ENCODE measurements around the gene TACC3. TPM values are rescaled to one million over a fixed set of nuclear protein-coding genes. Genes with fewer than 3 reads are reported as not detected.

TACC3 gene
- total RNA-seq, 1 donor from 2014 or later: 42.2 TPM

DNA sequence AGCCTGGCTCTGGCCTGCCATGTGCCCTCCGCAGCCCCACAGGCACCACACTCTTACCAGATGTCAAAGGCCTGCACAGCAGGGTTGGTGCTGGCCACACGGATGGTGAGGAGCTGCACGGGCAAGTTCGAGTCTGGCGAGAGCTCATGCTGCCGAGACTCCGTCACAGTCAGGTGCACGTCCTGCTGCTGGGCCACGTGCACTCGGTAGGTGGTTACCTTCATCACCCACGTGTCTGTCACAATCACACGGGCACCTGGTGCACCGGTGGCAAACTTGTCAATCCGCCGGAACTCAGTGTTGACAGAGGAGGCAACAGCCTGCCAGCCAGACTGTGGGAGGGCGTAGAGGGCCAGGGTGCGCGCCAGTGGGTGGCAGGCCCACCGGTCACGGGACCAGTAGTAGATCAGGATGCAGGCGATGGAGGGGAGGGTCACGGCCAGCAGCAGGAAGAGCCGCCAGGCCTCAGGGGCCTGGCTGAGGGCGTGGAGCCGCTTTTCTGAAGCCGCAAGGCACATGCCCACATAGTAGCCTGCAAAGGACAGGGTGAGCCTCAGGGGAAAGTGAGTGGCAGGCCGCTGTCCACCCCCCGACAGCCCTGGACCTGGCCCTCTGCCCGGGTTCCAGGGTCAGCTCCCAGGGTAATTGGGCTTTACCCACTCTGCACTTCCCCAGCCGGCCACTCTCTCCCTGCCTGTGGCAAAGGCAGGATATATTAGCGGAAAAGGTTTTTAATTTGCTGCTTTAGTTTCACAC is 3.0 kb upstream of the TACC3 start:
- H3K27ac Mint-ChIP-seq (ENCODE audit: unreplicated experiment): no peak overlapping the region
- DNase-seq (ENCODE audit: low spot score): no peak
- H3K27me3 Mint-ChIP-seq (ENCODE audit: unreplicated experiment): peaks cover 11% of the 10 kb centered on the region
- H3K9me3 Mint-ChIP-seq (ENCODE audit: unreplicated experiment): no peaks in the 10 kb centered on the region
- H3K36me3 Mint-ChIP-seq (ENCODE audit: low read depth, unreplicated experiment): no peaks in the 10 kb centered on the region
- peaks cover 14% of the 10 kb centered on the region for H3K4me1 Mint-ChIP-seq (ENCODE audit: unreplicated experiment)
- TF ChIP-seq CTCF (IDR thresholded peaks at IDR 0.05; ENCODE audit: unreplicated experiment): no peak
- peak overlapping the region; percentile 45 for H3K4me3 Mint-ChIP-seq (ENCODE audit: unreplicated experiment)

GRCh38 chr4:1720163-1720983 is 948 bp upstream of the TACC3 start:
- peak overlapping the region; percentile 92 for H3K4me3 Mint-ChIP-seq (ENCODE audit: unreplicated experiment)
- H3K27me3 Mint-ChIP-seq (ENCODE audit: unreplicated experiment): peaks cover 13% of the 10 kb centered on the region
- H3K36me3 Mint-ChIP-seq (ENCODE audit: low read depth, unreplicated experiment): peaks cover 4% of the 10 kb centered on the region
- H3K27ac Mint-ChIP-seq (ENCODE audit: unreplicated experiment): no peak overlapping the region
- TF ChIP-seq CTCF (IDR thresholded peaks at IDR 0.05; ENCODE audit: unreplicated experiment): no peak
- H3K4me1 Mint-ChIP-seq (ENCODE audit: unreplicated experiment): peaks cover 14% of the 10 kb centered on the region
- DNase-seq (ENCODE audit: low spot score): peak; percentile 61
- no peaks in the 10 kb centered on the region for H3K9me3 Mint-ChIP-seq (ENCODE audit: unreplicated experiment)

DNA sequence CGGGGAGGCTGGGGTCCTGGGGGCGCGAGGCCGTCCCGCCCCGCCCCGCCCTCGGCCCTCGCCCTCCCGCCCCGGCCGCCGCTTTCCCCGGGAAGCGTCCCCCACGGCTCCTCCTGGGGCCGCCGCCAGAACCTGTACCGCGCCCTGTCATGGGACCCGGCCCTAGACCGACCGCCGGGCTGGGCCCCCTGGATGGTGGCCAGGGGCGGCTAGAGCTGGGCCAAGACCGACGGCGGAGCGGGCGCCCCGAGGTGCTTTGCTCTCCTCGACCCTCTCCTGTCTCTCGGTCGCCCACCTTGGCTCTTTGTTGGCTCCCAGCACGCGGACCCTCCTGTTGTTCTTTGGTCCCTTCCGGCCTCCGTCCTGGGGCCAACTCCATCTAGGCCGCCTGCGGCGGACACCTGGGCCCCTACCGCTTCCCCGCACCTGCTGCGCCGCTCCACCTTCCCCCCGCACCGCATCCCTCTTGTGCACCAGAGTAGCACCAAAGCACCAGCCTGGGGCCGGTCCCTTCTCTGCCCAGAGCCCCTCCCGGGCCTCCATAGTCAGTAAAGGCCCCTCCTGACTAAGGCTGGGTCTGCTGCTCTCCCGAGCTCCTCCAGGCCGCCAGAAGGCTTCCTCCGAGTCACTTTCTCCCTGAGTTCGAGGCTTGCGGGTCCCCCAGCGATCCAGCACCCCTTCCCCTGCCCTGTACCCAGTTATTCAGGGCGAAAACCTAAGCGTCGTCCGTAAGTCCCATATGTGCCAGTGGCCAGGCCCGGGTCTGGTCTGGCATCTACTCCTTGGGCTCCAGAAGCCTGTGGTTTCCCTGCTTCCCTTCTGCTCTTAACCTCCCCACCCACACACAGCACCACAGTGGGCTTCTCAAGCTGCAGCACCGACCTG is 587 bp downstream of the TACC3 start:
- Mint-ChIP-seq H3K27ac (ENCODE audit: unreplicated experiment) (no peak overlapping the region), H3K9me3 (ENCODE audit: unreplicated experiment) (no peaks in the 10 kb centered on the region), H3K36me3 (ENCODE audit: low read depth, unreplicated experiment) (peaks cover 4% of the 10 kb centered on the region), H3K4me1 (ENCODE audit: unreplicated experiment) (peaks cover 21% of the 10 kb centered on the region), H3K4me3 (ENCODE audit: unreplicated experiment) (peak overlapping the region; percentile 91), H3K27me3 (ENCODE audit: unreplicated experiment) (peaks cover 16% of the 10 kb centered on the region)
- DNase-seq (ENCODE audit: low spot score): no peak
- no peak for TF ChIP-seq CTCF (IDR thresholded peaks at IDR 0.05; ENCODE audit: unreplicated experiment)

DNA sequence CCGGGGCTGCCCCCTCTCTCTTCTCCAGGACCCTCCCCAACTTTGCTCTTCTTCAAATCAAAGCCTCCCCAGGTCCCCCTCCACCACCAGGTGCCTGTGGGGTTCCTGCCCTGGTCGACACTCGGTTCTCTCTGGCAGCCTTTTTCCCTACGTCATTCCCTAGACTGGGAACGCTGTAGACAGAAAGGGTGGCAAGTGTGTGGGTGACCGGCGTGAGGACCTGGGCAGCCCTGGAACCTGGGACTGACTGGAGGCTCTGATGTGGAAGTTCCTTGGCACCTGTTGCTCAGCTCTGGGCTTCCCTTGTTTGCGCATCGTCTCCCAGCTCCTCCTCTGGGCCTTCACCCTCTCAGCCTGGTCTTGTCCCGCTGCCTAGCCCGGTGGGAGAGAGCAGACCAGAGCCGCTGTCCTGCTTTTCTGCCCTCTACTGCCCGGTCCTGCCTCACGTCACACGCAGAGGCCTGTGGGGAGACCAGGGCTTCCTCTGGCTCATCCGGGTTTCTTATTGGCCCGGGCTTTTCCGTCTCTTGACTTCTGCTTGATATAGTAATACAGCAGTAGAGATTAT is 1.3 kb downstream of the TACC3 start:
- H3K9me3 Mint-ChIP-seq (ENCODE audit: unreplicated experiment): no peaks in the 10 kb centered on the region
- no peak overlapping the region for H3K27ac Mint-ChIP-seq (ENCODE audit: unreplicated experiment)
- no peak for TF ChIP-seq CTCF (IDR thresholded peaks at IDR 0.05; ENCODE audit: unreplicated experiment)
- no peak for DNase-seq (ENCODE audit: low spot score)
- H3K36me3 Mint-ChIP-seq (ENCODE audit: low read depth, unreplicated experiment): peaks cover 4% of the 10 kb centered on the region
- peak overlapping the region; percentile 91 for H3K4me3 Mint-ChIP-seq (ENCODE audit: unreplicated experiment)
- H3K27me3 Mint-ChIP-seq (ENCODE audit: unreplicated experiment): peaks cover 16% of the 10 kb centered on the region
- peaks cover 29% of the 10 kb centered on the region for H3K4me1 Mint-ChIP-seq (ENCODE audit: unreplicated experiment)
